GM12872 (cell line): Measurements from ENCODE around the gene MAMDC4.

ENCODE experiments used
- TF ChIP-seq, protein P1 (sequence below): IDR thresholded peaks from 3 replicates; pipeline ENCODE4 v1.5.1; 2011; ENCODE audit warnings: low read depth, mild to moderate bottlenecking, low read length, moderate library complexity; ENCODE audit not compliant: insufficient read depth

Gene MAMDC4

DNA sequence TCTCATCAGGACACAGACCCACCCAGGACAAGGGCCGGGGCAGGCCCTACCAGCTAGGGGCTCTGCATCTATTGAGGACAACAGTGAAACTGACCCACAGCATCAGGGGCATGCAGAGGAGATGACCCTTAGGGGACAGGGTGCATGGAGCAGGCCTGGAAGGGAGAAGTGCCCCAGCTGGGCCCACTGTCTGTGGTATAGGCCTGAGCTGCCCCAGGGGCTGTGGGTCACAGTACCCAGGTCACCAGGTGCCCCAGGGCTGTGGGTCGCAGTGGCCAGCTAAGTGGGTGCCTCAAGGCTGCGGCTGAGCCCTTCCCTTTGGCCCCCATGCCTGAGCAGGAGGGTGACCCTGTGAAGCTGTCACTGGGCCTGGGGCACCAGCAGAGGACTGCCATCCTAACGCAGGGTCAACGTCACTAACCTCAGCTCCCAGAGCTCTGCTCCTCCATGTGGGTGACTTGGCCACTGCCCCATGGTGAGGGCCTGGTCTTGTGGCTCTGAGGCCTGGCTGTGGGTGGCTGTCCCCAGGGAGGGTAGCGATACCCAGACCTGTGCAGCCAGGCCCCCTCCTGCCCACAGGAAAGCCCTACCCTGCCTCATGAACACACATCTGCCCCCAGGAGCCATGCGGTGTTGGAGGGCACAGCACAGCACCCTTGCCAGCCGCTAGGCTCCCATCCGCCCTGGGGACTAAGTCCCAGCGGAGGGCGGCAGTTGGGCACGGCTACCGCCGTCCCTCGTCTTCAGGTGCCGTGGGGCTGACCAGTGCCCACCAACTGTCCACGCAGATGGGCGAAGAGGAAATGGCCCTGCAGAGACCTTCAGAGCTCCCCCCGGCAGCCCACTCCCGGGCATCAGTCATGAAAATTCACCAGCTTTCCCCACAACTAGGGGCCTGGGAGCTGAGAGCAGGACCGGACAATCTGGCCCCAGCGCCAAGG, 9.1 kb downstream of the MAMDC4 start:
- TF ChIP-seq, protein P1, sequence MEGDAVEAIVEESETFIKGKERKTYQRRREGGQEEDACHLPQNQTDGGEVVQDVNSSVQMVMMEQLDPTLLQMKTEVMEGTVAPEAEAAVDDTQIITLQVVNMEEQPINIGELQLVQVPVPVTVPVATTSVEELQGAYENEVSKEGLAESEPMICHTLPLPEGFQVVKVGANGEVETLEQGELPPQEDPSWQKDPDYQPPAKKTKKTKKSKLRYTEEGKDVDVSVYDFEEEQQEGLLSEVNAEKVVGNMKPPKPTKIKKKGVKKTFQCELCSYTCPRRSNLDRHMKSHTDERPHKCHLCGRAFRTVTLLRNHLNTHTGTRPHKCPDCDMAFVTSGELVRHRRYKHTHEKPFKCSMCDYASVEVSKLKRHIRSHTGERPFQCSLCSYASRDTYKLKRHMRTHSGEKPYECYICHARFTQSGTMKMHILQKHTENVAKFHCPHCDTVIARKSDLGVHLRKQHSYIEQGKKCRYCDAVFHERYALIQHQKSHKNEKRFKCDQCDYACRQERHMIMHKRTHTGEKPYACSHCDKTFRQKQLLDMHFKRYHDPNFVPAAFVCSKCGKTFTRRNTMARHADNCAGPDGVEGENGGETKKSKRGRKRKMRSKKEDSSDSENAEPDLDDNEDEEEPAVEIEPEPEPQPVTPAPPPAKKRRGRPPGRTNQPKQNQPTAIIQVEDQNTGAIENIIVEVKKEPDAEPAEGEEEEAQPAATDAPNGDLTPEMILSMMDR, result no peak

DNA sequence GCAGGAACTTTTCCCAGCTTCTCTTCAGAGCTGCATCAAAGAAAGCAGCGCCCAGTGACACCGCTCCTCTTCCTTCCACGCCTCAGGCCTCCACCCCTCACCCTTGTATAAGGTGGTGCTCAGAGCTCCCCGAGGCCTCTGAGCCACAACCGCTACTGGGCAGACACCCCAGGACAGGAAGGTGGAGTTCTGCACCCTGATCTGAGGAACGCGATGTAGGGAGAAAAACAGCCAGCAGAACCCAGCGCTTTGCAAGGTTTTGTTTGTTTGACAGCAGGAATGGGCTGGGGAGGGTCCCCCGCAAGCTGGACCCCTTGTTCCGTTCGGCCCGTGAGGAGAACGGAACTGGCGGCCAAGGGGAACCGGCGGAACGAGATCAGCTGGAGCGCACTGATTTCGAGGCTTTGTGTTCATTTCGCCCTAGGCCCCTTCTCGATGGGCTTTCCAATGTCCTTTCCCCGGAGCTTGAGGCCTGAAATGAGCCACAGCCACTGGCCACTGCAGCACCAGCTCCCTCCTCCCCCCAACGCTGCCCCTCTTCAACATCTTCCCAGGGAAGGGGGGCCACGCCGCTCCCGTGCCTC, 9.8 kb downstream of the MAMDC4 start:
- TF ChIP-seq, protein P1, result no peak

DNA sequence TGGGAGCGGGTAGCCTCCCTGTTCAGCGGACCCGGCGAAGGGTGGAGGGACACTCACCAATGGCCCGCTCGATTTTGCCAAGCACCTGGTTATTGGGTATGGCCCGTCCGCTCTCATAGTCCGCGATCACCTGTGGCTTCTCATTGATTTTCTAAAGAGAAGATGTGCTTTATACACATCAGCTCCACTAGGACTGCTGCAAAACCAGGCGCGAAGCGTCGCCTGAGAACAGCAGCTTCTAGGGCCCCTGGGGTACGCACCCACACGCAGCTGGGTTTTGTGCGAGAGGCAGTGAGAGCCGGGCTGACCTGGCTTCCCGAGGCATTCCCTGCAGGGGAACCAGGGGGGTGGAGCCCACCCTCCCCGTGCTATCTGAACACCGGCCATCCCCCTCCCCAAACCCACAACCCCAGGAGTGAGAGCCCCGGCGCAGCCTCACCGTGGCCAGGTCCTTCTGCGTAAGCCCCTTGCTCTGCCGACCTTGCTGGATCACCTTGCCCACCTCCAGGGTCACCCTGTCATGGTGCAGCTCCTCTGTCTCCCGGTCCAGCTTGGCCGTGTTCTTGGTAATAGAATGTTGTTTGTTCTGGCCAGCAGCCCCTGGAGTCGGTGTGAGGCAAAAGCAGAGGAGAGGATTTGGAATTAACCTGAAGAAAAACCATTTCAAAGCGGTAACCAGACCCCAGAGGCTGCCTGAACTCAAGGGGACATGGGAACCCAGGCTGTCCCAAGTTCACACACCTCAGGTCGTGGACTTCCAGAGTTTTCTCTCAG, 10.9 kb downstream of the MAMDC4 start:
- TF ChIP-seq, protein P1, result no peak

DNA sequence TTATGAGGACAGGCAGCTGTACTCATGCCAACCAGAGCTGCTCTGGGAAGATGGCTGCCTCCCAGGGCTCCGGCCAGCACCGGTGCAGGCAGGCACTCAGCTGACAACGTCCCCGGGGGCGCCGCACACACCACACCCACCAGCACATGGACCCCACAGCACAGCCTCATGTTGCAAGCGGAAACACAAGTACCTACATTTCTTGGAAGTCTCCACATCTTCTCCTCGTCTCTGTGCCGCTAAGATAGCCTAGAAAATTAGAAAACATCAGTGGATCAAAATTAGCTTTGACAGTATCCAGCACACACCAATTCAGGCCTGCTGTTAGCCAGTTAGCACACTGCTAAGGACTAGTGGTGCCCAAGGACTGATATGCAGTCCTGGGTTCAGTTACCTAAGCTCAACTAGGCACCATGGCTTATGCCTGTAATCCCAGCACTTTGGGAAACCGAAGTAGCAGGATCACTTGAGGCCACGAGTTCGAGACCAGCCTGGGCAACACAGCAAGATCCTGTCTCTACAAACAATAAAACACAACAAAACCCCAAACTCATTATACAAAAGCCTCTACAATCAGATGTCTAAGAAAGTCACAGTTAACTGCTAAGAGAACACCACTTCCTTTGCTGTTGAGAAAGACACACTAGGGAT, 11.6 kb downstream of the MAMDC4 start:
- TF ChIP-seq, protein P1, result no peak

DNA sequence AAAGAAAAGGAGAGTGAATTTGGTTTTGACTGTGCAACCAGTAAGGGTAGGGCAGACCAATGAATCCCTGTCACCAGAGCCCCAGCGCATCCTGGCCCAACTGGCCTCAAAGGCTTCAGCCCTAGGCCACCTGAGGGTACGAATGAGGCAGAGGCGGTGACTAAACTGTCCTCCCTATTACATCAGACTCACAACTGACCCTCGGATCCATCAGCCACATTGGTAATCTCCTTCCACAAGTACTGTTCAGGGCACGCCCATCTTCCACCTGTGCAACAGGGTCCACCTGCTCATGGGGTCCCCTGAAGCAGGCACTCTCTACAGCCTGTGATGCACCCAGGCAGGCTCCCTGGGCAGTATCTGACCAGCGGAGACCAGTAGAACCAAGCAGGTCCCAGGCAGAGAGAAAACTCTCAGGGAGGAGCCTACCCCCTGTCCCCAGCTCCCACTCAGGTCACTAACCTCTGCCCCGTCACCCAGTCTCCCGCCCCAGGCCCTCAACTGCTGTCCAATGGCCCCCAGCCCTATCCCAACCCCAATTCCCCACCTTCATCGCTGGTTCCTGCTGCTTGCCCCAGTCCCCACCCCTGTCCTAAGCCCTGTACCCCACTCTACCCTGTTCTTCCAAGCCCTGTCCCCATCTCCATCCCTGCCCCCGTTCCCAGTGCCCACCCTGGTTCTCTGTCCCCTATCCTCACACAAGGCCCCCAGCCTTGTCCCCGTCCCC, 13.1 kb downstream of the MAMDC4 start:
- TF ChIP-seq, protein P1, result no peak

DNA sequence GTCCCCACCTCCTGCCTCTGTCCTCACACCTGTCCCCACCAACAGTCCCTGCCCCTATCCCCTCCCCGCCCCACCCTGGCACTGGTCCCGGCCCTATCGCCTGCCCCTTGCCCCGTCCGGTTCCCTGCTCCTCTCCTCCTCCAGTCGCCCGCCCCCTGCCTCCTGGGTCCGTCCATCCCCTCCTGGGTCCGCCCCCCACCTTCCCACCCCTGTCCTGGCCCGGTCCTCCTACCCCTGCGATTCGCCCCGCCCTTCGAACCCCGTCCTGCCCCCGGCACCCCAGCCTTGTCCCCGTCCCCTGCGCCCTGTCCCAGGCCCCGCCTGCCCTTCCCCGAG, 13.6 kb downstream of the MAMDC4 start:
- TF ChIP-seq, protein P1, result no peak
